Neural progenitor cell (in vitro differentiated cells): ENCODE measurements around the gene C2CD5. TPM values are rescaled to one million over a fixed set of nuclear protein-coding genes. Genes with fewer than 3 reads are reported as not detected.

ENCODE experiments used
- DNase-seq: peaks from one replicate; pipeline ENCODE4 v3.0.0-alpha.2; 2016; ENCODE audit warnings: low spot score
- H2AFZ ChIP-seq: fragments of 200-600 bp; sonication (generic); replicated peaks from 2 replicates; pipeline ENCODE4 v1.6.1; 2016; ENCODE audit warnings: antibody characterized with exemption
- H3F3A ChIP-seq: fragments of 200-600 bp; sonication (generic); 2 replicates; pipeline ENCODE4 v1.6.1; 2016; ENCODE audit warnings: antibody characterized with exemption, low read depth
- H3K27ac ChIP-seq: fragments of 200-600 bp; sonication (generic); 2 replicates; pipeline ENCODE4 v1.5.1; 2016; ENCODE audit warnings: mild to moderate bottlenecking
- H3K27me3 ChIP-seq: fragments of 200-600 bp; sonication (generic); 2 replicates; pipeline ENCODE4 v1.6.1; 2016; ENCODE audit warnings: mild to moderate bottlenecking, moderate library complexity
- H3K36me3 ChIP-seq: fragments of 200-600 bp; sonication (generic); 2 replicates; pipeline ENCODE4 v1.5.1; 2016
- H3K4me1 ChIP-seq: fragments of 200-600 bp; sonication (generic); 2 replicates; pipeline ENCODE4 v1.6.1; 2016; ENCODE audit warnings: mixed run types
- H3K4me2 ChIP-seq: fragments of 200-600 bp; sonication (generic); 2 replicates; pipeline ENCODE4 v1.6.1; 2016
- H3K4me3 ChIP-seq: fragments of 200-600 bp; sonication (generic); 2 replicates; pipeline ENCODE4 v1.5.1; 2016
- H3K79me2 ChIP-seq: fragments of 200-600 bp; sonication (generic); 2 replicates; pipeline ENCODE4 v1.6.1; 2016; ENCODE audit warnings: low read depth
- H3K9ac ChIP-seq: fragments of 200-600 bp; sonication (generic); 2 replicates; pipeline ENCODE4 v1.6.1; 2016
- H3K9me3 ChIP-seq: fragments of 200-600 bp; sonication (generic); 2 replicates; pipeline ENCODE4 v1.5.1; 2016; ENCODE audit warnings: low read depth
- H4K20me1 ChIP-seq: fragments of 200-600 bp; sonication (generic); 2 replicates; pipeline ENCODE4 v1.6.1; 2016; ENCODE audit warnings: low read depth
- H3K27ac Mint-ChIP-seq: 3 replicates; pipeline ENCODE4 v1.8.0; 2021; ENCODE audit warnings: mixed read lengths
- H3K27me3 Mint-ChIP-seq: 2 replicates; pipeline ENCODE4 v1.8.0; 2022; ENCODE audit warnings: low read depth, mild to moderate bottlenecking, inconsistent platforms, moderate library complexity, mixed read lengths; ENCODE audit not compliant: insufficient read depth
- H3K36me3 Mint-ChIP-seq: 3 replicates; pipeline ENCODE4 v1.8.0; 2021; ENCODE audit warnings: mixed read lengths
- H3K4me1 Mint-ChIP-seq: 3 replicates; pipeline ENCODE4 v1.8.0; 2021; ENCODE audit warnings: mixed read lengths
- H3K4me3 Mint-ChIP-seq: 3 replicates; pipeline ENCODE4 v1.8.0; 2021; ENCODE audit warnings: mild to moderate bottlenecking, moderate library complexity, mixed read lengths
- H3K9me3 Mint-ChIP-seq: 3 replicates; pipeline ENCODE4 v1.8.0; 2020; ENCODE audit warnings: mixed read lengths
- CTCF ChIP-seq: fragments of 200-600 bp; sonication (generic); IDR thresholded peaks from 2 replicates; pipeline ENCODE4 v1.5.1; 2017; ENCODE audit warnings: antibody characterized with exemption, mild to moderate bottlenecking
- EZH2 ChIP-seq: fragments of 200-600 bp; sonication (generic); IDR thresholded peaks from 2 replicates; pipeline ENCODE4 v1.6.1; 2017; ENCODE audit warnings: antibody characterized with exemption, mild to moderate bottlenecking, moderate library complexity
- EZH2phosphoT487 ChIP-seq: fragments of 200-600 bp; sonication (generic); IDR thresholded peaks from 2 replicates; pipeline ENCODE4 v1.6.1; 2017; ENCODE audit warnings: antibody characterized with exemption
- total RNA-seq: library from RNA; depleted of rRNA; stranded (reverse); fragments of >200 nt; gene quantifications from 2 replicates; pipeline ENCODE4 v1.2.3, GENCODE V29; 2015; ENCODE audit warnings: low replicate concordance

The C2CD5 gene, protein sequence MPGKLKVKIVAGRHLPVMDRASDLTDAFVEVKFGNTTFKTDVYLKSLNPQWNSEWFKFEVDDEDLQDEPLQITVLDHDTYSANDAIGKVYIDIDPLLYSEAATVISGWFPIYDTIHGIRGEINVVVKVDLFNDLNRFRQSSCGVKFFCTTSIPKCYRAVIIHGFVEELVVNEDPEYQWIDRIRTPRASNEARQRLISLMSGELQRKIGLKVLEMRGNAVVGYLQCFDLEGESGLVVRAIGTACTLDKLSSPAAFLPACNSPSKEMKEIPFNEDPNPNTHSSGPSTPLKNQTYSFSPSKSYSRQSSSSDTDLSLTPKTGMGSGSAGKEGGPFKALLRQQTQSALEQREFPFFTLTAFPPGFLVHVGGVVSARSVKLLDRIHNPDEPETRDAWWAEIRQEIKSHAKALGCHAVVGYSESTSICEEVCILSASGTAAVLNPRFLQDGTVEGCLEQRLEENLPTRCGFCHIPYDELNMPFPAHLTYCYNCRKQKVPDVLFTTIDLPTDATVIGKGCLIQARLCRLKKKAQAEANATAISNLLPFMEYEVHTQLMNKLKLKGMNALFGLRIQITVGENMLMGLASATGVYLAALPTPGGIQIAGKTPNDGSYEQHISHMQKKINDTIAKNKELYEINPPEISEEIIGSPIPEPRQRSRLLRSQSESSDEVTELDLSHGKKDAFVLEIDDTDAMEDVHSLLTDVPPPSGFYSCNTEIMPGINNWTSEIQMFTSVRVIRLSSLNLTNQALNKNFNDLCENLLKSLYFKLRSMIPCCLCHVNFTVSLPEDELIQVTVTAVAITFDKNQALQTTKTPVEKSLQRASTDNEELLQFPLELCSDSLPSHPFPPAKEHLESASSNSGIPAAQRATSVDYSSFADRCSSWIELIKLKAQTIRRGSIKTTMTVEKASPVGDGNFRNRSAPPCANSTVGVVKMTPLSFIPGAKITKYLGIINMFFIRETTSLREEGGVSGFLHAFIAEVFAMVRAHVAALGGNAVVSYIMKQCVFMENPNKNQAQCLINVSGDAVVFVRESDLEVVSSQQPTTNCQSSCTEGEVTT
- total RNA-seq, result 32.8 and 86.9 TPM in 2 replicates

DNA sequence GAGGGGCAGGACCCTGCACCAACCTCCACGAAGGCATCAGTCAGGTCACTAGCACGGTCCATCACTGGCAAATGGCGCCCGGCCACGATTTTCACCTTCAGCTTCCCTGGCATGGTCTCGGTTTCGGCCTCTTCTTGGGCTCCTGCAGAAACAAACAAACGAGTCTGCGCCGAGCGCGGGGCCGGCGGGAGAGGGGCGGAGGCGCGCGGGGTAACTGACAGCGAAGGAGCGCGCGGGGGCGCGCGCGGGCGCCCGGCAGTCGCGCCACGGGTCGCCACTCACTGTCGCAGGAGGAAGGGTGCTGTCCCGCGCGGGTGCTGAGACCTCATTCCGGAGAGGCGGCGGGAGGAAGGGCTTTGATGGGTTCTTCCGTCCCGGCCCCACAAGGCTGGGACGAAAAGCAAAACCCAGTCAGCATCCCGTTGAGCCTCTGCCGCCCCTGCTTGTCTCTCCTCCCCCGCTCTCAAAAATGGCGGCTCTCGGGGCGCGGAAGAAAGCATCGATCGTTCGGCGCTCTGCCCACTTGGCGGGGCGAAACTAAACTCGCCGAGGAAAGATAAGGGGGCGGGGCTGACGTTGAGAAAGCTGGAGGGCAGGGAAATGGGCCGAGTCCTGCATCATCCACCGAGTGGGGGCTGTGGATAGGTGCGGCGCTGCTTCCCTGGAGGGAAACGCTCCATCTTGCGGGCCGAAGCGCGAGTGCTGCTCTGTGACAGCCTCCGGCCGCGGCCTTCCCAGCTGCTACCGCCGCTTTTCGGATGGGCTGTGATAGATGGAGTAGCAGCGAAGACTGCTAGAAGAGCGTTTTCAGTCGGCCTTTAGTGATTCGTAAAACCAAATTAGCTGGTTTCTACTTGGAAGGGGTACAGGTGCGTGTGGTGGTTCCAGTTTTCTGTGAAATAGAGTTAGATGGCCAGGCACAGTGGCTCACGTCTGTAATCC is at the start of gene C2CD5:
TSS of gene C2CD5 (minus strand) at position 505 of the 942 bp plus-strand sequence. CDS start at position 113, 392 bp downstream.
- no peaks in the 10 kb centered on the region for H3K9me3 ChIP-seq
- H3F3A ChIP-seq, result peaks cover 9% of the 10 kb centered on the region
- no peaks in the 10 kb centered on the region for H3K36me3 ChIP-seq
- peak within 1 kb of the TSS; percentile 86 for H3K4me2 ChIP-seq
- Mint-ChIP-seq H3K4me3 (peak within 1 kb of the TSS; percentile 93), H3K36me3 (peaks cover 12% of the 10 kb centered on the region), H3K27me3 (peaks cover 2% of the 10 kb centered on the region), H3K27ac (peak within 1 kb of the TSS; percentile 86), H3K9me3 (no peaks in the 10 kb centered on the region), H3K4me1 (peaks cover 19% of the 10 kb centered on the region)
- peak within 1 kb of the TSS; percentile 59 for H3K9ac ChIP-seq
- H2AFZ ChIP-seq, result peak within 1 kb of the TSS; percentile 90
- H3K79me2 ChIP-seq, result peaks cover 34% of the 10 kb centered on the region
- DNase-seq, result peak; percentile 98
- TF ChIP-seq EZH2phosphoT487, result no peak
- TF ChIP-seq CTCF, result peak; percentile 26
- H4K20me1 ChIP-seq, result no peaks in the 10 kb centered on the region
- H3K27ac ChIP-seq, result peak within 1 kb of the TSS; percentile 91
- no peaks in the 10 kb centered on the region for H3K27me3 ChIP-seq
- H3K4me3 ChIP-seq, result peak within 1 kb of the TSS; percentile 91
- peaks cover 10% of the 10 kb centered on the region for H3K4me1 ChIP-seq

DNA sequence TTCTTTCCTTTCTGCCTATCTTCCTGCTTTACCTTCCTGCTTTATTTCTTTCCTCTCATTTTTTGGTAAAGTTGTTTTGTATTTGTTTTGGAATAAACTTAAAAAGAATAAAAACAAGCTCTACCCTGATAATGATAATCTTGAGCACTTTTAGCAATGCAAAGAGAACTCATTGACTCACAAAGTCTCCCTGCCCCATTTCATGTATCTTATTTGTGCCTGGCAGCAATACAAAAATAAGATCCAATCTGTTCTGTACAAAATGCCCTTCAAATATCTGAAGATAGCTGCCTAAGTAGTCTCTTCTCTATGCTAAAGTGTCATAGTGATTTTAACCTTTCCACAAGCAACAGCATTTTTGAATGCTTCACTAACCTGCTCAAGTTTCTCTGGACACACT is 49.5 kb upstream of the C2CD5 start:
- Histone ChIP-seq H3K4me3 (no peak overlapping the region), H3K36me3 (no peaks in the 10 kb centered on the region), H3K9ac (no peak overlapping the region), H3K4me1 (no peaks in the 10 kb centered on the region), H3K9me3 (no peaks in the 10 kb centered on the region), H4K20me1 (no peaks in the 10 kb centered on the region), H2AFZ (no peak overlapping the region), H3K4me2 (no peak overlapping the region), H3F3A (no peaks in the 10 kb centered on the region), H3K27ac (no peak overlapping the region), H3K27me3 (no peaks in the 10 kb centered on the region), H3K79me2 (no peaks in the 10 kb centered on the region)
- Mint-ChIP-seq H3K27me3 (no peaks in the 10 kb centered on the region), H3K4me1 (no peaks in the 10 kb centered on the region), H3K27ac (no peak overlapping the region), H3K36me3 (no peaks in the 10 kb centered on the region), H3K9me3 (no peaks in the 10 kb centered on the region), H3K4me3 (no peak overlapping the region)
- TF ChIP-seq EZH2 (no peak), EZH2phosphoT487 (no peak), CTCF (no peak)
- no peak for DNase-seq

- Histone ChIP-seq H3F3A (no peaks in the 10 kb centered on the region), H3K27ac (no peak overlapping the region), H3K4me3 (no peak overlapping the region), H3K27me3 (no peaks in the 10 kb centered on the region), H3K36me3 (no peaks in the 10 kb centered on the region), H3K9me3 (no peaks in the 10 kb centered on the region), H2AFZ (no peak overlapping the region), H3K4me2 (no peak overlapping the region), H4K20me1 (no peaks in the 10 kb centered on the region), H3K79me2 (no peaks in the 10 kb centered on the region), H3K9ac (no peak overlapping the region), H3K4me1 (no peaks in the 10 kb centered on the region)
- Mint-ChIP-seq H3K27ac (no peak overlapping the region), H3K4me1 (no peaks in the 10 kb centered on the region), H3K27me3 (no peaks in the 10 kb centered on the region), H3K9me3 (no peaks in the 10 kb centered on the region), H3K4me3 (no peak overlapping the region), H3K36me3 (no peaks in the 10 kb centered on the region)
- DNase-seq, result no peak
- TF ChIP-seq EZH2, result no peak
- TF ChIP-seq CTCF, result no peak
- no peak for TF ChIP-seq EZH2phosphoT487
These were observed 44.5 kb upstream of the C2CD5 start for GRCh38 chr12:22588817-22589216.
